Measurements from ENCODE around the gene FRAT1. TPM values are rescaled to one million over a fixed set of nuclear protein-coding genes. Genes with fewer than 3 reads are reported as not detected.

FRAT1 gene
- total RNA-seq, 6 experiments from 2014 or later = 3.5 to 8.5 (median 7.4) TPM

GRCh38 chr10:97361537-97361901 lies 42.4 kb downstream of the FRAT1 start:
- peaks cover 0 to 4% (median 0%) of the 10 kb centered on the region in 4 donors for H3K36me3 ChIP-seq
- TF ChIP-seq, protein P1, sequence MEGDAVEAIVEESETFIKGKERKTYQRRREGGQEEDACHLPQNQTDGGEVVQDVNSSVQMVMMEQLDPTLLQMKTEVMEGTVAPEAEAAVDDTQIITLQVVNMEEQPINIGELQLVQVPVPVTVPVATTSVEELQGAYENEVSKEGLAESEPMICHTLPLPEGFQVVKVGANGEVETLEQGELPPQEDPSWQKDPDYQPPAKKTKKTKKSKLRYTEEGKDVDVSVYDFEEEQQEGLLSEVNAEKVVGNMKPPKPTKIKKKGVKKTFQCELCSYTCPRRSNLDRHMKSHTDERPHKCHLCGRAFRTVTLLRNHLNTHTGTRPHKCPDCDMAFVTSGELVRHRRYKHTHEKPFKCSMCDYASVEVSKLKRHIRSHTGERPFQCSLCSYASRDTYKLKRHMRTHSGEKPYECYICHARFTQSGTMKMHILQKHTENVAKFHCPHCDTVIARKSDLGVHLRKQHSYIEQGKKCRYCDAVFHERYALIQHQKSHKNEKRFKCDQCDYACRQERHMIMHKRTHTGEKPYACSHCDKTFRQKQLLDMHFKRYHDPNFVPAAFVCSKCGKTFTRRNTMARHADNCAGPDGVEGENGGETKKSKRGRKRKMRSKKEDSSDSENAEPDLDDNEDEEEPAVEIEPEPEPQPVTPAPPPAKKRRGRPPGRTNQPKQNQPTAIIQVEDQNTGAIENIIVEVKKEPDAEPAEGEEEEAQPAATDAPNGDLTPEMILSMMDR (IDR thresholded peaks at IDR 0.05) = no peak
- no peak for TF ChIP-seq POLR2A (IDR thresholded peaks at IDR 0.05)
- no peaks in the 10 kb centered on the region for H3K27me3 ChIP-seq
- DNase-seq = no peak
- H3K27ac ChIP-seq = no peak overlapping the region
- H3K9me3 ChIP-seq = no peaks in the 10 kb centered on the region
- ATAC-seq = peak in 1 of 4 donors; percentile 4
- H3K4me1 ChIP-seq = peaks cover 0 to 3% (median 0%) of the 10 kb centered on the region in 4 donors
- H3K4me3 ChIP-seq = no peak overlapping the region
- intact Hi-C loops (cut with DNase I) = no loop called here
- WGBS (ENCODE audit: insufficient coverage, low coverage, low lambda C conversion rate, missing lambda C conversion rate) = 93% methylated on average over 5 of the region's 11 CpGs

- intact Hi-C loops (cut with DNase I) = no loop called here
- TF ChIP-seq POLR2A (IDR thresholded peaks at IDR 0.05) = no peak
- TF ChIP-seq, protein P1 (IDR thresholded peaks at IDR 0.05) = no peak
- H3K27me3 ChIP-seq = no peaks in the 10 kb centered on the region
- 57% methylated on average over 7 of the region's 11 CpGs for WGBS (ENCODE audit: insufficient coverage, low coverage, low lambda C conversion rate, missing lambda C conversion rate)
- DNase-seq (no peak), ATAC-seq (peak in 2 of 4 donors; percentile 29 to 58)
- peaks cover 0 to 4% (median 0%) of the 10 kb centered on the region in 4 donors for H3K36me3 ChIP-seq
- no peak overlapping the region for H3K27ac ChIP-seq
- no peaks in the 10 kb centered on the region for H3K9me3 ChIP-seq
- peaks cover 0 to 3% (median 0%) of the 10 kb centered on the region in 4 donors for H3K4me1 ChIP-seq
- no peak overlapping the region for H3K4me3 ChIP-seq
These were observed 43.4 kb downstream of the FRAT1 start for GRCh38 chr10:97362310-97363033.

DNA sequence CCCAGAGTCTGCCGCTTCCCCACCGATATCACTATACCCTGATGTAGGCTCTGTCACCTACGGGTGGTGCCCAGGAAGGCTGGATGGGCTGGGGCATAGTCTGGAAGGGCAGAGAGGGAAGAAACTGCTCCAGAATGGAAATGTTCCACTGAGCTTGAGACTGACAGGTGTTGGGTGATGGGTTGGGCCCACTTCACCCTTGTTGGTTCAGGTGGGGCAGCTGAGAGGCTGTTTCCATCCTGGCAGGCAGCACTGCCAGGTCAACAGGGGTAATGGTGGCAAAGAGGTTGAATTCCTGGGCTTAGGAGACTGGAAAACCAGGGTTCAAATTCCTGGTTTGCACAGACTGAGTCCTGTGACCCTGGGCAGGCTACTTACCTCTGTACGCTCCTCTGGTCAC lies 44.0 kb downstream of the FRAT1 start:
- intact Hi-C loops (cut with DNase I) = no loop called here
- 90% methylated on average over 3 of the region's 4 CpGs for WGBS (ENCODE audit: insufficient coverage, low coverage, low lambda C conversion rate, missing lambda C conversion rate)
- H3K27ac ChIP-seq = no peak overlapping the region
- no peak for DNase-seq
- no peaks in the 10 kb centered on the region for H3K27me3 ChIP-seq
- ATAC-seq = peak in 1 of 4 donors; percentile 22
- TF ChIP-seq, protein P1 (IDR thresholded peaks at IDR 0.05) = no peak
- no peak for TF ChIP-seq POLR2A (IDR thresholded peaks at IDR 0.05)
- no peak overlapping the region for H3K4me3 ChIP-seq
- H3K9me3 ChIP-seq = no peaks in the 10 kb centered on the region
- peaks cover 0 to 4% (median 0%) of the 10 kb centered on the region in 4 donors for H3K36me3 ChIP-seq
- peaks cover 0 to 3% (median 0%) of the 10 kb centered on the region in 4 donors for H3K4me1 ChIP-seq

- H3K36me3 ChIP-seq = peaks cover 0 to 10% (median 0%) of the 10 kb centered on the region in 4 donors
- H3K27ac ChIP-seq = peak overlapping the region; percentile 26 to 63 (median 57)
- WGBS (ENCODE audit: insufficient coverage, low coverage, low lambda C conversion rate, missing lambda C conversion rate) = 54% methylated on average over 15 of the region's 19 CpGs
- no peaks in the 10 kb centered on the region for H3K9me3 ChIP-seq
- TF ChIP-seq, protein P1 (IDR thresholded peaks at IDR 0.05) = no peak
- TF ChIP-seq POLR2A (IDR thresholded peaks at IDR 0.05) = no peak
- H3K4me1 ChIP-seq = peaks cover 0 to 3% (median 0%) of the 10 kb centered on the region in 4 donors
- ATAC-seq (peak; percentile 33 to 57 (median 49)), DNase-seq (no peak)
- no peak overlapping the region for H3K4me3 ChIP-seq
- H3K27me3 ChIP-seq = no peaks in the 10 kb centered on the region
- intact Hi-C loops (cut with DNase I) = no loop called here
These were observed 46.8 kb downstream of the FRAT1 start for GRCh38 chr10:97365761-97366351.
